GM10847 (cell line): ENCODE data around the gene IGDCC3.

Experiments used
- POLR2A ChIP-seq: IDR thresholded peaks from 2 replicates; pipeline ENCODE4 v1.6.1; 2011; ENCODE audit not compliant: insufficient read length; ENCODE audit errors: extremely low read depth

The IGDCC3 gene

GRCh38 chr15:65333148-65333820 lies 44.5 kb downstream of the IGDCC3 start:
- no peak for TF ChIP-seq POLR2A

GRCh38 chr15:65332391-65333147 lies 45.2 kb downstream of the IGDCC3 start:
- TF ChIP-seq POLR2A = no peak

- no peak for TF ChIP-seq POLR2A
These were observed 46.0 kb downstream of the IGDCC3 start for GRCh38 chr15:65331811-65332210.

GRCh38 chr15:65330934-65331645 lies 46.7 kb downstream of the IGDCC3 start:
- no peak for TF ChIP-seq POLR2A

GRCh38 chr15:65329984-65330735 lies 47.6 kb downstream of the IGDCC3 start:
- TF ChIP-seq POLR2A = no peak

GRCh38 chr15:65329288-65329983 lies 48.4 kb downstream of the IGDCC3 start:
- TF ChIP-seq POLR2A = no peak

- TF ChIP-seq POLR2A = no peak
These were observed 49.1 kb downstream of the IGDCC3 start for GRCh38 chr15:65328506-65329287.

GRCh38 chr15:65327651-65328393 lies 50.0 kb downstream of the IGDCC3 start:
- no peak for TF ChIP-seq POLR2A

GRCh38 chr15:65326818-65327217 lies 51.0 kb downstream of the IGDCC3 start:
- no peak for TF ChIP-seq POLR2A

GRCh38 chr15:65326117-65326526 lies 51.7 kb downstream of the IGDCC3 start:
- TF ChIP-seq POLR2A = no peak

- no peak for TF ChIP-seq POLR2A
These were observed 54.7 kb downstream of the IGDCC3 start for GRCh38 chr15:65323071-65323511.

GRCh38 chr15:65318870-65319356 lies 58.9 kb downstream of the IGDCC3 start:
- no peak for TF ChIP-seq POLR2A

GRCh38 chr15:65312400-65312916 lies 65.3 kb downstream of the IGDCC3 start:
- no peak for TF ChIP-seq POLR2A
